ENCODE data around the gene AHNAK2. TPM values are rescaled to one million over a fixed set of nuclear protein-coding genes. Genes with fewer than 3 reads are reported as not detected.

AHNAK2 gene
- polyA plus RNA-seq, 3 donors, result 1.8 to 2.6 (median 2.2) TPM

DNA sequence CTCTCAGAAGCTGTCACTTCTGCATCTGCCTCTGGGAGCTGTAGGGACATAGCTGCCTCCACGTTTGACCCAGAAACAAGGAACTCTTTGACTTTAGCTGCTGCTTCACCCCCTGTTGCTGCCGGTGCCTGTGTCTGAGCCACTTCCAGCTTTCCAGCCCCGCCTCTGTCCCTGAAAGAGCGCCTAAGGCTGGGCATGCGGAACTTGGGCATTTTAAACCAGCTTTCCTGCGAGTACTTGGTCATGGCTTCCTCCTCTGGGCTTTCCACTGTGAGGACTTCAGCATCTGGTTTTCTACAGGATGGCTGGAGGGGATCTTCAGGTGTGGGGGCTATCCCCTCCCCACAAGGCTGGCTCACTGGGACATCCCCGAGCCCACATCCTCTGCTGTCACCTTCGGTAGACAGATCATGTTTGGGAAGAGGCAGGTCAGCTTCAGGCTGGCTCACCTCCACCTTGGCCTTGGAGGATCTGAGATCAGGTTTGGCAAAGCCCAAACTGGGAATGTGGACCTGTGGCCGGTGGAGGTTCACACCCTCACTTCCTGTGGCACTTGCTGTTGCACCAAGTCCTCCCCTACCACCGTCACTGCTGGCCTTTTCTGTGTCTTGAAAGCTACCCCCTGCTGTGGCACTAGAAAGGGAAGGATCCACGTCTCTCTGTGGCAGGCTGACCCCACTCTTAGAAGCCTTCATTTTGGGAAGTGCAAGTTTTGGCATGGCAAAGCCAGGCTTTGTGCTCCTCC is 38.3 kb downstream of the AHNAK2 start:
- no peak for DNase-seq

GRCh38 chr14:104938960-104939359 is 39.2 kb downstream of the AHNAK2 start:
- no peak for DNase-seq

DNA sequence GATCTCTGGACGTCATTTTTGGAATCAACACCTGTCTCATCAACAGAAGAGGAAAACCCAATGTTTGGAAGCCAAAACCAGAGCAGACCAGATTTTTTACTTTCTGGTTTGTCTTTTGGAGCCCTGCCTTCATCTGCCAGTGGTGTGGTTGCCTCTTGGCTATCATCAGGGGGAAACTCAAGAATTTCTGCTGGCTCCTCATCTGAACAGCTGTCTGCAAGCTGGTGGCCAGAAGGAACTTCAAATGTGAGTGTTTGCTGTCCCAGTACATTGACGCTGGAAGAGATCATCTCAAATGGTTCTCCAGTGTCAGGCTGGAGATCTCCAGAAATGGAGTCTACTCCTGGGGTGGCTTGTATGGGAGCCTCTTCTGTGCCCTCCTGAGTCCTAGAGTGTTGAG is 39.7 kb downstream of the AHNAK2 start:
- DNase-seq, result no peak

DNA sequence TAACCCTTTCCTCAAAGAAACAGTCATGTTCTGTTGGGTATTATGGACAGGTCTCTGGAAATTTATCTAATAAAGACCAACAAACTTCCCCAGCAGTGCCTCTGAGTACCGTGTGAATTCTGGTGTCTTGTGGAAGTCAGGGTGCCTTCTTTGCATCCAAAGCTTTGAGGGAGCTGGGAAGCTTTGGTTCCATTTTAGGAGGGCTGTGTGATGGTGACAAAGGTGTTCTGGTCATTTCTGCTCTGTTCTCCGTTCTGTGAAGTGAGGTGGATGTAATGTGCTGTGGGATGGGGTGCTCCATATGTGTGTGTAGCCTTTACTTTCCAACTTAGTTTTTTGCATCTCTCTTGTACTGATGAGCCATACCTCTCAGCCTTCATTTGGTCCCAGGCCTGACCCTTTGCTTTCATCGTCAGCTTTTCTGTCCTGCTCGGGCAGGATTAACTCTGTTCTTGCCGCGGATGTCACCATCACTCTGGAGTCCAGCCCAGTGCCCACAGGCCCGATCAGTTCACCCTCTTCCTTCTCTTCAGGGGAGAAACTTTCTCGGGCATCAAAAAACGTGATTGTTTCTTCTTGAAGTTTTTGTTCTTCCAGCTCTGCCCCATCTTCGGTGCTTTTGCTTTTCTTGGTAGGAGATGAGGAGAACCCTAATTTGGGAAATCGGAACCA is 40.3 kb downstream of the AHNAK2 start:
- DNase-seq, result no peak

DNA sequence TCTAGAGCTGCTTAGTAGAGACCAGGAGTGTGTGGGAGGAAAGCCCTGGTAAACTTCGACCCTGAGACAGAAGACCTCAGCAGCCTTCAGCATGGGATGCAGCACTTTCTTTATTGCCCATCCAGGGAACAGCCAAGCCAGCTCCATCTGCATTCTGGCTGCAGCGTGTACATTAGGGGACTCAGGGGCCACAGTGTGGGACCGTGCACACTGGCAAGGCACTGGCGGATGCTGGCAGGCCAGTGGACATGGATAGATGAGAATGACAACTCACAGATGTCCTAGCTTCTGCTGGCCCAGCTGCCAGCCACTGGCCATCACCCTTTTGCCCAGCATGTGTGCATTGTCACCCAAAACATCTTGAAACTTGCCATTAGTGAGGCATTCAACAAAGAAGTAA is 41.0 kb downstream of the AHNAK2 start:
- DNase-seq, result no peak

GRCh38 chr14:104936361-104937155 is 41.6 kb downstream of the AHNAK2 start:
- DNase-seq, result no peak

DNA sequence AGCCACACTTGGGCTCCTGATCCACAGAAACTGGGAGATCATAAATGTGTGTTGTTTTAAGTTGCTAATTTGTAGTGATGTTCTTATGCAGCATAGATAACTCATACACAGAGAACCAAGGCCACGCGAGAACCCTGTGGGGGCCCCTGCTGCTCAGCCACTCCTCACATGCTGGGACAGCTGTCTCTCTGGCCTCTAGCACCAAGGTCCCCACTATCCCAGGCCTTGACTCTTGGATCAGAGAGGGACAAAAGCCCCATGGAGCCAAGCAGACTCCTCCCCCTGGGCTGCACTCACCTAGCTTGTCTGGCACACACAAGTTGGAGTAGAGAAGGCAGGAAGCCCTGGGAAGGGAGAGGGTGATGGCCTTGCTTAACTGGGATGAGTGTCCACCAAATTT is 42.2 kb downstream of the AHNAK2 start:
- no peak for DNase-seq

DNA sequence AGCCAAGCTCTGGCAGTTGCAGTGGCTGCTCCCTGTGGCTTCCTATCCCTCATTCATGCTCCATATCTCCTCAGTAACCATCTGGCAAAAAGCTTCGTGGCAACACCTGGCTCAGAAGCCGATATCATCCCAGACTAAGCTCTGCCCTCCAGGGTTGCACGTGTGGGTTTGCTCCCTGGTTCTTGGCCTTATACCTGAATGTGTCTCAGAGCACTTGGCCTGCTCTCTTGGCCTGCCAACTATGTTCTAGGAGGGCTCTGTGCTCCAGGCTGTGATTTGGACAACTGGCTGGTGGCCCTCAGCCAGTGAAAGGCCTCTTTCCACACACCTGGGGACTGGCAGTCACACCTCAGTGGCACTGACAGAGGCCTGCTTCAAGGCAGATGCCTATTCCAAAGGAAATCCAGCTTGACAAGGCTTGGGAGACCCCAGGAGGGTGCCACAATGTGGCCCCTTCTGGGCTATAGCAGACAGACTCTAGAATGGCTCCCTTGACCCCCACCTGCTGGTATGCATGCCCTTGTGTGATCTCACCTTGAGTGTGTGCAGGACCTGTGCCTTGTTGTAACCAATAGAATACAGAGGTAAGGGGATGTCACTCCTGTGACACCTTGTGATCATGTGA is 43.0 kb downstream of the AHNAK2 start:
- DNase-seq, result no peak

- no peak for DNase-seq
These were observed 44.1 kb downstream of the AHNAK2 start for GRCh38 chr14:104933746-104934733.

GRCh38 chr14:104932676-104933631 is 45.2 kb downstream of the AHNAK2 start:
- peak; percentile 83 for DNase-seq

GRCh38 chr14:104931771-104932675 is 46.2 kb downstream of the AHNAK2 start:
- DNase-seq, result no peak

DNA sequence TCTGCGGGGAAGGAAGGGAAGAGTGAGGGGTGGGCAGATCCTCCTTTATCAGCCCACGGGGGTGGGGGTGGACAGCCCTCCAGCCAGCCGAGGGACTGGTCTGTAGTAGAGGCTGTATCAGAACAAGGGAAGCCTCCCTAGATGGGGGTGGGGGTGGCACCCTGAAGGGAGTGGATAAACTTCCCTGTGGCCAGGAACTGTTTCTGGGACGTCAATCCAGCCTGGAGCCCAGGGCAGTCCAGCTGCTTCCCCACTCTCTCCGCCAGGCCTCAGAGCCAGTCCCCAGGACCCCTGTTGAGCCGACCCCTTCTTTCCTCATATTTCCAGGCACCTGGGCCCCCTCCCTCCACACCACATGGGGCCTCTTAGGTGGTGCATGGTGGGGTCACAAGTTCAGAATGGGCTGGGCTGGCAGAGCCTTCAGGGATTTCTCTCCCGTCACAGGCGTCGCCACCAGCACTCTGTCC is 46.8 kb downstream of the AHNAK2 start:
- DNase-seq, result no peak

- DNase-seq, result no peak
These were observed 47.5 kb downstream of the AHNAK2 start for GRCh38 chr14:104930526-104931303.

DNA sequence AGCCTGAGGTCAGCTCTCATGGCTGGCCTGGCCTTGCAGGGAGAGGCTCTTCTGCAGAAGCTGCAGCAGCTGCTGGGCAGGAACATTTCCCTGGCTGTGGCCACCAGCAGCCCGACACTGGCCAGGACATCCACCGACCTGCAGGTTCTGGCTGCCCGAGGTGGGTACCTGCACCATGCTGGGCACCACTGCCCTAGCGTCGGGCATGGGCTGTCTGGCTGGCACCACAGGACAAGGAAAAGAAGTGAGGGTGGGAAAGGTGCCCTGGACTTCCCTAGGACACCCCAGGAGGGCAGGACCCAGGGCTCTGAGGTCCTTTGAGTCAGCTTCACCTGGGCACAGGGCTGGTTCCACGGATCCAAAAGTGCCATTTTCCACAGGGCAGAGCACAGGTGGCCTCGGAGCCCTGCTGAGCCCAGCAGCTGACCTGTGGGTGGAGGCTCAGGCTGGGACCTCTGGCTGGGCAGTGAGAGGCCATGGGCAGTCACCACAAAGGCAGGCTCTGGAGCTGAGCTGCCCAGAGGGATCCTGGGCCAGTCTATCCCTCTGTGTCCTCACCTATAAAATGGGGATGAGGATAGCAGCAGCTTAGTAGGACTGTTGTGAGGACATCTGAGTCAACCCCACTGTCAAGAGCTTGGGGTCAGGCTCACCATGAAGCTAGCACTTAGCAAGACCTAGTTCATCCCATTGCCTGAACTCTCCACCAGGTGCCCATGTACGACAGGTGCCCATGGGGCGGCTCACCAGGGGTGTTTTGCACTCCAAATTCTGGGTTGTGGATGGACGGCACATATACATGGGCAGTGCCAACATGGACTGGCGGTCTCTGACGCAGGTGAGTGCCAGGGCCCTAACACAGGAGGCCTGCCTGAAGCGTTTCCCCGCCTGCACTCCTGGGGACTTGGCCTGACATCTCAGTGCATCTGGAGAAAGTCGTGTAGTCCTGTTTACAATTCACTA is 48.6 kb downstream of the AHNAK2 start:
- no peak for DNase-seq

DNA sequence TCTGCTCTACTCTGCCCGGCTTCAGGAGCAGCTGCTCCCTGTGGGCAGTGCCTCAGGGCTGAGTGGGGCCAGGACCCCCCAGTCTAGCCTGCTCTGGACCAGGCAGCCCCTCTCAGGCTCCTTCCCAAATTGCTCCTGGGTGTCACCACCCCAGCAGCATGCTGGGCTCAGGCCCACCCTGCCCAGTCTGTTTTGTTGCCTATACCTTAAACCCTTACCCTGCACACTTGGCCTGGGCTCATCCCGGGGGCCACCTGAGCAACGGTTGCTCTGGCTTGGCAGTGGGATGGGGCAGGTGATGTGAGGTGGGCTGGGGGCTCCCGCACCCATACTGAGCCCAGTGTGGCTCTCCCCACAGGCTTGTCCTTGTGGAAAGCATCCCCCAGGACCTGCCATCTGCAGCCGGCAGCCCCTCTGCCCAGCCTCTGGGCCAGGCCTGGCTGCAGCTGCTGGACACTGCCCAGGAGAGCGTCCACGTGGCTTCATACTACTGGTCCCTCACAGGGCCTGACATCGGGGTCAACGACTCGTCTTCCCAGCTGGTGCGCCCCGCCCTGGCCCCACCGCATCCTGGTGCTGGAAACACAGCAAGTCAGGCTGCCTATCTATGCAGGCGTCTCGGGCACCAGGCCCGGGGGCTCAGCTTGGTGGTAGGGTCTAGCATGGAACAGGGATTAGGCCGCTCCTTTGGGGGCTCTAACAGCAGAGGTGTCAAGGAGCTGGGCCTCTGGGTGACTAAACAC is 49.6 kb downstream of the AHNAK2 start:
- DNase-seq, result no peak

- DNase-seq, result no peak
These were observed 50.3 kb downstream of the AHNAK2 start for GRCh38 chr14:104927901-104928300.

All from renal pelvis (tissue), 4 donors.